ENCODE measurements around the gene EBLN1.

Gene EBLN1

GRCh38 chr10:22217842-22218241 lies at the start of gene EBLN1:
TSS of gene EBLN1 (minus strand) at chr10:22218015. CDS start at chr10:22209983, 8,032 bp downstream.
- Histone ChIP-seq H3K27me3 (no peaks in the 10 kb centered on the region), H3K4me1 (no peaks in the 10 kb centered on the region), H3K27ac (no peak within 1 kb of the TSS), H3K4me3 (no peak within 1 kb of the TSS), H3K36me3 (no peaks in the 10 kb centered on the region), H3K9ac (no peak within 1 kb of the TSS), H3K4me2 (no peak within 1 kb of the TSS), H4K20me1 (no peaks in the 10 kb centered on the region), H3K9me3 (peaks cover 3% of the 10 kb centered on the region; the same call in 1 of the 2 replicates)
- no peak for TF ChIP-seq Cebpa-rat (IDR thresholded peaks at IDR 0.05)

DNA sequence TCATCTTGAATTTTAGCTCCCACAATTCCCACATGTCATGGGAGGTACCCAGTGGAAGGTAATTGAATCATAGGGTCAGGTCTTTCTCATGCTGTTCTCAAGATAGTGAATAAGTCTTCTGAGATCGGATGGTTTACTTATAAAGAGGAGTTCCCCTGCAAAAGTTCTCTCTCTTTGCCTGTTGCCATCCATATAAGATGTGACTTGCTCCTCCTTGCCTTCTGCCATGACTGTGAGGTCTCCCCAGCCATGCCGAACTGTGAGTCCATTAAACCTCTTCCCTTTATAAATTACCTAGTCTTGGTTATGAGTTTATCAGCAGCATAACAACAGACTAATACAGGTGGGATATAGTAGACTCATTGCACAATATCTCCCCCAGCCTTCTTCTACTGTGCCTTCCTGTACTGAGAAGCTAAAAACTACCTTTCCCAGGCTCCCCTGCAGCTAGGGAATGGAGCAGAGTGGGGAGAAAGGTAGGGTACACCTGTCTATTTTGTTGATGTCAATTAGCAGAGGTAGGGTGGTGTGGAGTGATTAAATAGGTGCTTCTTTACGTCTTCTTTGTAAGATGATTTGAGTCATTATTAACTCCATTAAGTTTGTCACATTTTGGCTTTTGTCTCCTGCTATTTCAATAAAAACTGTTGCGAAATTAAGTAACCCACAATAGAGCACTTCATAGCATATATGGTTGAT lies 48.2 kb upstream of the EBLN1 start:
- Histone ChIP-seq H3K27me3 (no peaks in the 10 kb centered on the region; the same call in 1 of the 2 replicates), H3K9me3 (no peaks in the 10 kb centered on the region; the same call in 1 of the 2 replicates), H3K4me3 (no peak overlapping the region), H3K27ac (no peak overlapping the region), H3K9ac (no peak overlapping the region), H3K36me3 (no peaks in the 10 kb centered on the region), H3K4me2 (no peak overlapping the region), H3K4me1 (no peaks in the 10 kb centered on the region), H4K20me1 (no peaks in the 10 kb centered on the region)
- TF ChIP-seq Cebpa-rat (IDR thresholded peaks at IDR 0.05), result no peak

DNA sequence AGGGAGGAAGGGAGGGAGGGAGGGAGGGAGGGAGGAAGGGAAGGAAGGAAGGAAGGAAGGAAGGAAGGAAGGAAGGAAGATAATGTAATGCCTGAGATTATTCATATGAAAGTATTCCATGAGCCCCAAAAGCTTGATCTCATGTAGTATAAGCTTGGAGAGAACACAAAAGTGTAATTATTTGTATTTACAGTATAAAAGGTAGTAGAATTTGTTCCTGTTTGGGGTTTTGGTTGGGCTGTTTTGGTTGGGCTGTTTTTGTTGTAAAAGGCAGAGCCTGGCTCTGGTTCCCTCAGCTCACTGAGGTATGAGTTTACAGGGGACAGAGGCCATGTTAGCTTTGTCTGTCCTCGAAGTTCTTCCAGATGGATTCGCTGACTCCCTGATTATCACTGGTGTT lies 45.3 kb upstream of the EBLN1 start:
- Histone ChIP-seq H3K27ac (no peak overlapping the region), H3K4me3 (no peak overlapping the region), H3K4me2 (no peak overlapping the region), H4K20me1 (peaks cover 16% of the 10 kb centered on the region; the same call in 1 of the 2 replicates), H3K36me3 (no peaks in the 10 kb centered on the region), H3K4me1 (no peaks in the 10 kb centered on the region), H3K27me3 (peaks cover 27% of the 10 kb centered on the region), H3K9me3 (no peaks in the 10 kb centered on the region; the same call in 1 of the 2 replicates), H3K9ac (no peak overlapping the region)
- TF ChIP-seq Cebpa-rat (IDR thresholded peaks at IDR 0.05), result no peak

DNA sequence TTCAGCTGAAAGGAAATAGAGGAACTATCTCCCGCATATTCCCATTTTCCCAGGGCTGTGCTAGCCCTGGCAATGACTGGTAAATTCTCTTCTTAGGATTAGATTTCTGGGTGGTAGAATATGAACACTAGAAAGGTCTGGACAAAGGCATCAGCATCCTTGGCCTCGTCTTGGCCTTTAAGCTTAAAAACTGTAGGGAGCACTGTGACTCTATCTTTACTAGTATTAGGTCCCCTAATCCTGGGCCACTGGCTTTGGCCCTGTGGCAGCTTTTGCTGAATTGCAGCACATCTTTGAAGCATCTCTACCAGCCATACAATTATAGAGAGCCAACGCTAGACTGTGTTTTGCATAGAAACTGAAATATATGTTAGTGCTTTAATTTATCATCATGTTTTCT lies 41.5 kb upstream of the EBLN1 start:
- no peaks in the 10 kb centered on the region for H3K4me1 ChIP-seq
- H4K20me1 ChIP-seq, result peaks cover 43% of the 10 kb centered on the region
- H3K4me3 ChIP-seq, result no peak overlapping the region
- no peak overlapping the region for H3K9ac ChIP-seq
- H3K36me3 ChIP-seq, result no peaks in the 10 kb centered on the region
- H3K27ac ChIP-seq, result no peak overlapping the region
- peaks cover 66% of the 10 kb centered on the region for H3K27me3 ChIP-seq
- H3K4me2 ChIP-seq, result no peak overlapping the region
- no peak for TF ChIP-seq Cebpa-rat (IDR thresholded peaks at IDR 0.05)
- H3K9me3 ChIP-seq, result no peaks in the 10 kb centered on the region

- H3K9me3 ChIP-seq, result no peaks in the 10 kb centered on the region
- no peak for TF ChIP-seq Cebpa-rat (IDR thresholded peaks at IDR 0.05)
- no peak overlapping the region for H3K4me2 ChIP-seq
- no peak overlapping the region for H3K4me3 ChIP-seq
- H3K27me3 ChIP-seq, result peaks cover 74% of the 10 kb centered on the region
- H3K27ac ChIP-seq, result no peak overlapping the region
- no peak overlapping the region for H3K9ac ChIP-seq
- H4K20me1 ChIP-seq, result peaks cover 51% of the 10 kb centered on the region
- no peaks in the 10 kb centered on the region for H3K4me1 ChIP-seq
- no peaks in the 10 kb centered on the region for H3K36me3 ChIP-seq
These were observed 40.7 kb upstream of the EBLN1 start for GRCh38 chr10:22258471-22258870.

DNA sequence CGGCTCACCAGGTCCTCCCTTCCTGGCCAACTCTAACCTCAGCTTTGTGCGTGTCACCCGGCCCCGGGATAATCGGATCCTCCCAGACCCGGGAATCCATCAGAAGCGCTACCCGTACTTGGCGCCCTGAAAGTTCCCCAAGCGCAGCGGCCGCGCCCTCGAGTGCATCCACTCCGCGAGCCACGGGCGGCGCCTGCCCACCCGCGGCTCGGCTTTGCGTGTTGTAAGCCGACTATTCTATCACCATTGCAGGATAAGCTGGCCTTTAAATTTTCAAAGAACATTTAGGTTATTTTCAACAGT lies 35.7 kb upstream of the EBLN1 start:
- Histone ChIP-seq H3K4me3 (no peak overlapping the region), H3K4me1 (peaks cover 14% of the 10 kb centered on the region), H4K20me1 (peaks cover 73% of the 10 kb centered on the region), H3K27me3 (peaks cover 98% of the 10 kb centered on the region), H3K9me3 (no peaks in the 10 kb centered on the region), H3K36me3 (no peaks in the 10 kb centered on the region), H3K4me2 (no peak overlapping the region), H3K9ac (no peak overlapping the region), H3K27ac (no peak overlapping the region)
- no peak for TF ChIP-seq Cebpa-rat (IDR thresholded peaks at IDR 0.05)

DNA sequence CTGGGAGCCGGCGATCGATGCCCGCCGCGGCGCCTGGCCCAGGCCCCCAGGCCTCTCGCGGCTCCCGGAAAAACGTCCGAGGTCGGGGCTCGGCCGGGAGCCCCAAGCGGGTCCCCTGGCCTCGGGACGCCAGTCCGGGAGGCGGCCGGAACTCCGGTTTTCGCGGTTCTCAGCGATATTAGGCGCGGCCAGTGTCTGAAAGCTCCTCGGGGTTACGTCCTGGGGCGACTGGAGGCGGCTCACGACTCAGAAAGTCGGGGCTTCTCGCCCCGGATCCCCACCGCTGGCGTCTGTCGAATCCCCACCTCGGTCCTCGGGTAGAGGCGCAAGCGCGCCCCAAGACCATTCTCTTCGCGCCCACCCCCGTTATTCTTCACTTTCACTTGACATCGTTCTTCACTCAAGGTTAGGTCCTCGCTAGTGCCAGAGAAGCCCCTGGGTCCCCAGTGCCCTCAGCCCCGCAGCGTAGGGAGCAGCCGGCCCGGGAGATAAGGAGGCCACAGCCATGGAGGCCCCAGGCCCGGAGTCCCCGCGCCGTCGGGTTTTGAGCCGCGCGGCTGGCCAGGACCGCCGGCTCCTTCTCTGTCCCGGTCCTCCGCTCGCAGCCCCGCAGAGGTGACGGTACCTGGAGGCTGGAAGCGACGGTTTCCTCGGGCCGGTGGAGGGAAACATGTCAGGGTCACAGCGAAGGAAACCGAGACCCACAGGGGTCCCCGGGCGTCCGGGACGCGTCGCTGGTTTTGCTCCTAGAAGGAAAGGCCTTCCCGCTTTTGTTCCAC lies 35.2 kb upstream of the EBLN1 start:
- TF ChIP-seq Cebpa-rat (IDR thresholded peaks at IDR 0.05), result no peak
- Histone ChIP-seq H3K9me3 (no peaks in the 10 kb centered on the region), H3K4me3 (peak overlapping the region; percentile 30), H4K20me1 (peaks cover 69% of the 10 kb centered on the region), H3K36me3 (no peaks in the 10 kb centered on the region), H3K27ac (no peak overlapping the region), H3K4me2 (peak overlapping the region; percentile 50), H3K9ac (no peak overlapping the region), H3K4me1 (peaks cover 14% of the 10 kb centered on the region), H3K27me3 (peaks cover 98% of the 10 kb centered on the region)

- H3K4me1 ChIP-seq, result peaks cover 14% of the 10 kb centered on the region
- no peak overlapping the region for H3K27ac ChIP-seq
- H3K9me3 ChIP-seq, result no peaks in the 10 kb centered on the region
- H4K20me1 ChIP-seq, result peaks cover 64% of the 10 kb centered on the region
- peak overlapping the region; percentile 50 for H3K4me2 ChIP-seq
- H3K4me3 ChIP-seq, result peak overlapping the region; percentile 30
- H3K27me3 ChIP-seq, result peaks cover 96% of the 10 kb centered on the region
- no peaks in the 10 kb centered on the region for H3K36me3 ChIP-seq
- no peak overlapping the region for H3K9ac ChIP-seq
- TF ChIP-seq Cebpa-rat (IDR thresholded peaks at IDR 0.05), result no peak
These were observed 34.5 kb upstream of the EBLN1 start for GRCh38 chr10:22252224-22252800.

GRCh38 chr10:22251751-22252223 lies 34.0 kb upstream of the EBLN1 start:
- peaks cover 14% of the 10 kb centered on the region for H3K4me1 ChIP-seq
- no peak overlapping the region for H3K9ac ChIP-seq
- peaks cover 59% of the 10 kb centered on the region for H4K20me1 ChIP-seq
- peak overlapping the region; percentile 30 for H3K4me3 ChIP-seq
- peaks cover 96% of the 10 kb centered on the region for H3K27me3 ChIP-seq
- H3K27ac ChIP-seq, result no peak overlapping the region
- no peaks in the 10 kb centered on the region for H3K36me3 ChIP-seq
- H3K4me2 ChIP-seq, result peak overlapping the region; percentile 50
- TF ChIP-seq Cebpa-rat (IDR thresholded peaks at IDR 0.05), result no peak
- no peaks in the 10 kb centered on the region for H3K9me3 ChIP-seq

Data from BLaER1 (cell line).